Measurements from ENCODE around the gene GATC.

DNA sequence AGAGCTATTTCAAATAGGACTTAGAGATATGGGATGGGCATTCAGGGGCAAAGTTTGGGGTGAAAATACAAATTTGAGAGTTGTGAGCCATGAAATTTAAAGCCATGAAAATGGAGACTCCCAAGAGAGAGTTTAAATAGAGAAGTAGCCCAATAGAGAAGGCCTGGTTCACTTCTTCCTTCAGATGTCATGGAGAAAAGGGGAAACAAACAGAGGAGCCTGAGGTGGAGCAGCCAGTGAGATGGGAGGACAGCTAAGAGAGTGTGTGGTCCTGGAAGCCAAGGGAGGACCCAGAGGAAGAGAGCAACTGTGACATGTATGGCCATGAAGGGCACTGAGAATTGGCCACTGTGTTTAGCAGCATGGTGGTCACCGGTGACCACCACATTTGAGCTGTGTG, 37.4 kb downstream of the GATC start:
- TF ChIP-seq, protein P1, sequence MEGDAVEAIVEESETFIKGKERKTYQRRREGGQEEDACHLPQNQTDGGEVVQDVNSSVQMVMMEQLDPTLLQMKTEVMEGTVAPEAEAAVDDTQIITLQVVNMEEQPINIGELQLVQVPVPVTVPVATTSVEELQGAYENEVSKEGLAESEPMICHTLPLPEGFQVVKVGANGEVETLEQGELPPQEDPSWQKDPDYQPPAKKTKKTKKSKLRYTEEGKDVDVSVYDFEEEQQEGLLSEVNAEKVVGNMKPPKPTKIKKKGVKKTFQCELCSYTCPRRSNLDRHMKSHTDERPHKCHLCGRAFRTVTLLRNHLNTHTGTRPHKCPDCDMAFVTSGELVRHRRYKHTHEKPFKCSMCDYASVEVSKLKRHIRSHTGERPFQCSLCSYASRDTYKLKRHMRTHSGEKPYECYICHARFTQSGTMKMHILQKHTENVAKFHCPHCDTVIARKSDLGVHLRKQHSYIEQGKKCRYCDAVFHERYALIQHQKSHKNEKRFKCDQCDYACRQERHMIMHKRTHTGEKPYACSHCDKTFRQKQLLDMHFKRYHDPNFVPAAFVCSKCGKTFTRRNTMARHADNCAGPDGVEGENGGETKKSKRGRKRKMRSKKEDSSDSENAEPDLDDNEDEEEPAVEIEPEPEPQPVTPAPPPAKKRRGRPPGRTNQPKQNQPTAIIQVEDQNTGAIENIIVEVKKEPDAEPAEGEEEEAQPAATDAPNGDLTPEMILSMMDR (IDR thresholded peaks at IDR 0.05; ENCODE audit: extremely low read depth in 1 of 2, insufficient read depth in 1 of 2, low read depth in 1 of 2, low read length in 2 of 2) = no peak
- no peak for TF ChIP-seq POLR2AphosphoS5 (IDR thresholded peaks at IDR 0.05; ENCODE audit: insufficient read depth, low read depth, low read length)

Data from endothelial cell of umbilical vein (primary cell).